HG03159 (cell line): Measurements from ENCODE around the gene UMODL1.
A peak's percentile ranks its signal among the peaks of the same experiment; 100 is the strongest.

Source experiments
- ATAC-seq: cut with Tn5 transposase; IDR thresholded peaks from one replicate; pipeline ENCODE4 v1.9.1; 2021; ENCODE audit warnings: mild to moderate bottlenecking, moderate library complexity; ENCODE audit not compliant: unreplicated experiment

The UMODL1 gene

DNA sequence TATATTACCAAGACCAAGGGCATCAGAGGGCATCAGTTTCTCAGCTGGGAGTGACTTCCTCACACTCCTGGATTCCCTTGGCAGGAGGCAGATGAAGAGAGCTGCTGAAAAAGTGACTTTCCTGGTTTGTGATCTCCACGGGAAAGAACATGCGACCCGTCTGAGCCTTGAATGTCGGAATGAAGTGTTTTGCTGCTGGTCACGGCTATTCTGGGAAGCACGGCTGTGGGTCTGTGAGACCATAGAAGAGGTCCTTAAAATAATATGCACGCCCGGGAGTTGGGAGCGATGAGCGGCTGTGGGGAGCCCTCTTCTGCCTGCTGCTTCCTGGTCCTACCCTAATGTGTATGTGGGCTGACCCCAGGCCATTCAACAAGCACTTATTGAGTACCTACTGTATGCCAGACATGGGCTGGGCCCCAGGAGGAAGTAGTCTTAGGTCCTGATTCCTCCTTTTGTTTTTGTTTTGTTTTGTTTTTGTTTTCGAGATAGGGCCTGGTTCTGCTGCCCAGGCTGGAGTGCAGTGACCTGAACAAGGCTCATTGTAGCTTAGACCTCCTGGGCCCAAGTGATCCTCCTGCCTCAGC lies 13.2 kb upstream of the UMODL1 start:
- ATAC-seq, result no peak

DNA sequence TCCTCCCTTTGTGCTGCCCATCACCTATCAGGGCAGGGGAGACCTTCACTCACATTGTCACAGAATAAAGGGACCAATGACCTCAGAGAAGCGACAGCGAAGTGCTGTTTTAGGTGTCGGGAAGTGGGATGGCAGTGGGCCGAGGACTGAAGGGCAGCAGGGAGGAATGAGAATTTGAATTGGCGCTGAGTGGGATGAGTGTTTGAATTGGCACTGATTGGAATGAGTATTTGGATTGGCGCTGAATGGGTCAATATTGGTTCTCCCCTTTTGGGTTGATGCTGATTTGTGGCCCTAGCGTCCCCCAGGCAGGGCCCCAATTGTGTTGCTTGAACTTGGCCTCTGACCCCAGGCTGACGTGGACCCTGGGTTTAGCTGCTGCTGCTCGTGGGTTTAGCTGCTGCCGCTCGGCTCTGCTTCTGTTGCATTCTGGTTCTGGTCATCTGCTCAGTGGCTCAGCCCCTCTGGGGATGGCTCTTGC lies 12.4 kb upstream of the UMODL1 start:
- no peak for ATAC-seq

GRCh38 chr21:42059141-42059540 lies 12.0 kb upstream of the UMODL1 start:
- no peak for ATAC-seq

DNA sequence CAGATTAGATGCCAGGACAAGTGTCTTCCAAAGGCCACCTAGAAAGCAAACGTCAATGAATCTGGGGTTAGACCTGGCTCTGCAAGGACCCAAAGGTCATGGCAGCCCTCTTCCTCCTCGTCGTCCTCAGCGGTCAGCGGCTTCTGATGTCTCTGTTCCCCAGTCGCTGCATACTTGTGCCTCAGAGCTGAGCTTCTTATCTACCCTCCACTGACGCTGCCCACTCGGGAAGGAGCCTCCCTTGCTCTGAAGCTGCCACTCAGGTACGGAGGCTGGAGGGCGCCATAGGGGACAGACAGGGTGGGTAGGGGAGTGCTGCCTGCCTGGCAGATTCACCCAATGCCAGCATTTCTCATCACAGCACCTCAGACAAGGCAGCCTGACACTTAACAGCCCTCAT lies 11.4 kb upstream of the UMODL1 start:
- ATAC-seq, result no peak

DNA sequence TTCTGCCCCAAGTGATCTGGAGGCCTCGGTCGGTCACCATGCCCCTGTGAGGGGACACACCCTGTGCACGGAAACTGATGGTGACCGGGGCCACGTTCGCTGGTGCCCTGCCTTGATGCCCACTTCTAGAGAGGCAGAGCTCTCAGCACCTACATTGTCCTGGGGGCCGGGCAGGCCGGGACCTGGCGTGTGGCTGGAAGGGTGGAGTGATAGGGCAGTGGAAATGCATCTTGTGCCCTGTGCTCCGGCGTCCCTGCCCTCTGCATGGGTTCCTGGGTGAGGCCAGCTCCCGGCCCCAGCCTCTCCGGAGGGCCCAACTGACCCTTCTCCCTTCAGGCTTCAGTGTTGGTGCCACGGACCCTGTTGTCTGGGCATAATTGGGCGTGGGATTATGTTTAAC lies 11.0 kb upstream of the UMODL1 start:
- no peak for ATAC-seq

DNA sequence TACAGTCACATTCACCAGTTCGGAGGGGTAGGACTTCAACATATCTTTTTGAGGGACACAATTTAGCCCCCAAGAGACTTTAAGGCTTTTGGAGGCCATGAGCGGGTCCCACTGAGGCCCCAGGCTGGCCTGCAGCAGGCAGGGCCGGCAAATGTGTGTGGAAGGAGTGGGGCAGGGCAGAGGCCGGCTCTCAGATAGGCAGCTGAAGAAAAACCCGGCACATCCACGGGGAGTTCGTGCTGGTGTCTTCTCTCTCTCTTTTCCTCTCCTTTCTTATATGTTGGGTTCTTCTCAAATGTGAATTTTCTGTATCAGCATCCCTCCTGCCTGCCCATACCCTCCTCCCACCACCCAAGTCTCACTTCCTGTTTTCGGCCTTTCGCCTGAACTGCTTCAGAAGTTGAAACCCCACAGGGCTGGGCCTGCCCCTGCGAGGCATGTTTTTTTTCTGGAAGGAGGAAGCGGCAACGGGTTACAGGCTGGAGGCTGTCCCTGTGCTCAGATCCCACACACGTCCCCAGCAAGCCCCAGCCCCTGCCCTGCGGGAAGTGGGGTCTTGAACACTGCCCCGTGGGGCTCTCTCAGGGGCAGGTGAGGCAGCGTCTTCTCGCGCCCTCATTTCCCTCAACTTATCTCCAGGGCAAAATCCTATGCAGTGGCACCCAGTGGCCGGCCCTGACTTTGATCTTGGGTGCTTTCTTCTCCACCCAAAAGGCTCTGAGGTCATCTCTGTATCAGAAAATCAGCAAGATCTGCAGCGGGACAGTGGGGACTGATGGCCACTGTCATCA lies 9.7 kb upstream of the UMODL1 start:
- peak; percentile 36 for ATAC-seq

DNA sequence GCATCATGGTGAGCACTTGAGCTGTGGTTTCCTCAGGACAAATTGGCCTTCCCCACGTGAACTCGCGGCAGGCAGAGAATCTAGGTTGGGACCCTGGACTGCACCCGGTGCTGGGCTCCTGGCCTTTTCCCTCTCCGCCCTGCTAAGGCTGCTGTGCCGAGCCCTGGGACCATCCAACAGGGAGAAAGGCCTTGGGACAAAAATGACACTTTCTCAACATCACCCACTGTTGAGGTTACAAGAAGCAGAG lies 9.2 kb upstream of the UMODL1 start:
- no peak for ATAC-seq

DNA sequence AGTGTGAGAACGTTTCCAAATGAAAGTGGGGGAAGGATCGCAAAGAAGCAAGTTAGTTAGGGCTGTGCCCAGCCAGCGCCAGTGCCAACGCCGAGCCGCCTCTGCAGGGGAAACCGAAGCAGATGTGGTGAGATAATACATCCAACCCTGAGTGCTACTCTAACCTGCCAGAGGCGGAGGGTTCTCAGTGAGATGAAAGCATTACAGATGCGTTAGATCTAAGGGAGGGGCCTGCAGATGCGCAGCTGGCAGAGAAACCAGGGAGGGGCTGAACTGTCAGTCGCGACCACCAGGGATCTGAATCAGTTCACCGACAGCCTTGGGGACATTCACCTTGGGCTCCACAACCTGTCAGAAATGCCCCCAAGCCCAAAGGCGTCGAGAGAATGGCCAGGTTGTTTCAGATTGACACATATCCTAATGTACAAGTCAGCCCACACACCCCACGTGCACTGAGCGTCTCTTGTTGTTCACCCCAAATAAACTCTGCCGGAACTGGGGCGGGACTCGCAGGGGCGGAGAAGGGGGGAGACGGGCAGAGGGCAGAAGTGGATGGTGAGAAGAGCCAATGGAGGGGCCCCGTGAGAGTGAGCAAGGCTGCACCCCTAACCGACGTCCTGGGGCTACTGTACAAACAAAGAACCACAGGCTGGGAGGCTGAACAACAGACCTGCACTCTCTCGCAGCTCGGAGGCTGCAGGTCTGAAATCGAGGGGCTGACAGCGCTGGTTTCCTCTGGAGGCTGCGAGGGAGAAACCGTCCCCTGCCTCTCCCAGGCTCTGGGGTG lies 8.7 kb upstream of the UMODL1 start:
- peak; percentile 45 for ATAC-seq

DNA sequence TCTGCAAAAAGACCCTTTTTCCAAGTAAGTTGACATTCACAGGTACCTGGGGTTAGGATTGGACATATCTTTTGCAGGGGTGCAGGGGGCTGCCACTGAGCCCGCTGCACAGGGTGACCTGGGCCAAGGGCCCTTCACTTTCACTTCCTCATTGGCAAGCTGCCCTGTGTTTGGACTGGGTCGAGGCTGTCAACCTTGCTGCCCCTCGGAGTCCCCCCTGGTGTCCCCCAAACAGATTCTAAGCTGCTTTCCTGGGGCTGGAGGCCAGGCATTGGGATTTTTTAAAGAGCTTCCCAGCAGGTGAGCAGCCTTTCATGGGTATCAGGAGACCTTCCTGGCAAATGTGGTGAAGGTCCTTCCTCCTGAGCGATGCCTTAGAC lies 7.9 kb upstream of the UMODL1 start:
- peak; percentile 14 for ATAC-seq

- ATAC-seq, result no peak
Observed at GRCh38 chr21:42063571-42064521, 7.3 kb upstream of the UMODL1 start.

DNA sequence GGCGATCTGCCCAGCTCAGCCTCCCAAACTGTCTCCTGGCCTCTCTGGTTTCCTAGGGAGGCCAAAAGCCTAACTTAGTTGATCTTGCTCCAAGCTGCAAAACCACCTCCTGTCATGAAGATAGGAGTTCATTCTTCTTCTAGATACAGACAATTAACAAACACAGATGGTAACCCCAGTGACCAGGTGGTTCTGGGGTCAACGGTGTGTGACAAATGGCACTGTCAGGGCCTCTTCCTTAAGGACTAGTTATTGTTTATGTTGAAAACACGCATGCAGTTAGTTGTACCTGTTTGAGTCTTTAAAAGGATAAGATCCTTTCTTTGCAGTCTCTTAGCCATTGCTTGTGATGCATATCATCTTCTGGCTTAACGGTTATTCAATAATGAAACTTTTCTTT lies 4.6 kb upstream of the UMODL1 start:
- no peak for ATAC-seq

DNA sequence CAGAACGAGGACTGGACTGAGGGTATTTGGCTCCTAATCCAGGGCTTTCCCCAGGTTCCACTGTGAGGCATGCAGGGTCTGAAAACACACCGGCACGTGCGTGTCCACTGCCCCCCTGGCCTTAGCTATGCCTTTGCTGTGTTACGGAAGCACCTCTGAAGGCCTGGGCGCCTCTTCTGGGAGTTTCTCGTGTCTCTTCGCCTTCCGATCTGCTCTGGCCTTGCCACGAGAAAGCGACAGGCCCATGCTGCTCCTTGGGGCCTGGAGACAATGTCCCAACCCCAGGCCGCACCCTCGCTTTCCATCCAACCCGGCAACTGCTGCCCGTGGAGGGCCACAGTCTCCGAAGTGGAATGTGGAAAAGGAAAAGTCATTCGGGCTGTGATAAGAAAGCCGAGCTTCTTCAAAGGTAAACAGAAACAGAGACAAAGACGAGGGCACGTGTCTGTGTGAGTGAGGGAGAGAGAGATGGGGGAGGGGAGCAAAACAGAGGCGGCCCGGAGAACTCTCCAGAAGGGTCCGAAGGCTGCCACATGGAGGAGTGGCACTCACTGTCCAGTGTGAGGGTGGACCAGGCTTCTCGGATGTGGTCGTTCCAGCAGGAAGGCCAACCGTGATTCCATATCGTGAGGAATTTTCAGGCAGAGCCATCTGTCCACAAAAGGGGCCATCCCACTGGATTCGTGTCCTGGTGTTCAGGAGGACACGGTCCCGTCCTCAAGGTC lies 3.4 kb upstream of the UMODL1 start:
- no peak for ATAC-seq

DNA sequence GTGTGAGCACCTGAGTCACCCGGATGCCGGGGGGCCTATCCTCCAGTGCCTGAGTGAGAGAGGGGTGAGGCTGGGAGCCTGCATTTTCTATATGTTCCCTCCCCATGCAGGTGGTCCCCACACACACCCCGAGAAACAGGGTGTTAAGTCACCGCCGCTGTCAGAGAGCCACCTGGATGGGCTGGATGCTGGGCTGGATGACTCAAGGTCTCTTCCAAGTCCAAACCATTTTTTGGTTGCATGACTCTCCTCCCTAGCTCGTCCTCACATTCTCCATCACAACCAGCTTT lies 2.9 kb upstream of the UMODL1 start:
- no peak for ATAC-seq

DNA sequence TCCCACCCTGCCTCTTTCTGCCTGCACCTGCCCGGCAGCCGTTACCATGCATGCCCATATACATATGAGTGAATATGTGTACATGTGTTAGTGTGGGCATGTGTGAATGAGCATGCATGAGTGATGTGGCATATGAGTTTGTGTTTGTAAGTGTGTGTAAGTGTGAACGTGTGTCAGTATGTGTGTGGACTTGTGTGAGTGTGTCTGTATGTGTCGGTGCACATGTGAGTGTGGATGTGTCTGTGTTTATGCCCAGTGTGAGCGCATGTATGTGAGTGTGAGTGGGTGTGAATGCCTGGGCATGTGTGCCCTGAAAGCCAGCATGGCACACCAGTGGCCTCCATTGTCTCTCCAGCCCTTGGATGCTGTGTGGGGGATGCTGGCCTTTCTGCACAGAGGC lies 2.5 kb upstream of the UMODL1 start:
- ATAC-seq, result no peak

GRCh38 chr21:42069327-42069726 lies 1.8 kb upstream of the UMODL1 start:
- no peak for ATAC-seq

DNA sequence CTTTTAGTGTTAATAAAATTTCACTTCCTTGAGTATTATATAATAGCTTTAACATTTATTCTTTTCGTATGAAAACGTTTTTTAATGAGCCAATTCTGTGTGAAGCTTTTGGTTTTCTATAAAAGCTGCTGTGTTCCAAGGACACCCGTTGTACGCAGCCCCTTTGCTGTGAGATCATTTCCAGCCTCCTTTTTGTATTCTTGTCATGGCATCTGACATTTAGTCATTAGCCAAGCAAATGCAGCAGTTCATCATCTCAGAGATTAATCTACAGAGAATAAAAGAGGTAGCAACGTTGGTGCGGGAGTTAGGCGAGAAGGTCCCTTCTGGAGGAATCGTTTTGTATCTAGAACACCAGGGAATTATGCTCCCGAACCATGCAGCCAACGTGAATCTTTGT lies 1.3 kb upstream of the UMODL1 start:
- no peak for ATAC-seq

- no peak for ATAC-seq
Observed at GRCh38 chr21:42073145-42074099, 2.3 kb downstream of the UMODL1 start.

- ATAC-seq, result no peak
Observed at GRCh38 chr21:42075686-42076471, 4.8 kb downstream of the UMODL1 start.
